Non-pigmented ciliary epithelial cell (primary cell): Measurements from ENCODE around the gene FGFBP1.
"Not testable (repeated sequence)": the region's sequence is repeated elsewhere in the genome, so short reads cannot be mapped to it uniquely, and the experiment has no call there.

Experiments
- DNase-seq: peaks from one replicate; pipeline ENCODE4 v3.0.0-alpha.2; 2010; ENCODE audit warnings: low read depth

FGFBP1 gene

GRCh38 chr4:15945516-15945915 is 7.0 kb upstream of the FGFBP1 start:
- DNase-seq: no peak

GRCh38 chr4:15944895-15945294 is 6.4 kb upstream of the FGFBP1 start:
- DNase-seq: no peak

- no peak for DNase-seq
These were observed 3.7 kb upstream of the FGFBP1 start for GRCh38 chr4:15942283-15942682.

GRCh38 chr4:15938182-15938581 is 358 bp downstream of the FGFBP1 start:
- DNase-seq: no peak

- DNase-seq: no peak
These were observed 2.0 kb downstream of the FGFBP1 start for GRCh38 chr4:15936495-15936894.

GRCh38 chr4:15935504-15936402 is 2.8 kb downstream of the FGFBP1 start:
- DNase-seq: no peak

- DNase-seq: no peak
These were observed 4.3 kb downstream of the FGFBP1 start for GRCh38 chr4:15934259-15934658.

- no peak for DNase-seq
These were observed 6.9 kb downstream of the FGFBP1 start for GRCh38 chr4:15931451-15932210.

- DNase-seq: no peak
These were observed 8.2 kb downstream of the FGFBP1 start for GRCh38 chr4:15930314-15930713.

- no peak for DNase-seq
These were observed 9.0 kb downstream of the FGFBP1 start for GRCh38 chr4:15929540-15929939.

- no peak for DNase-seq
These were observed 9.7 kb downstream of the FGFBP1 start for GRCh38 chr4:15928883-15929282.

GRCh38 chr4:15926486-15926885 is 12.1 kb downstream of the FGFBP1 start:
- no peak for DNase-seq

GRCh38 chr4:15925830-15926229 is 12.7 kb downstream of the FGFBP1 start:
- no peak for DNase-seq

GRCh38 chr4:15921592-15921932 is 17.0 kb downstream of the FGFBP1 start:
- no peak for DNase-seq

- DNase-seq: peak; percentile 96
These were observed 17.6 kb downstream of the FGFBP1 start for GRCh38 chr4:15920723-15921591.

- DNase-seq: no peak
These were observed 19.9 kb downstream of the FGFBP1 start for GRCh38 chr4:15918484-15919129.

GRCh38 chr4:15917297-15917696 is 21.2 kb downstream of the FGFBP1 start:
- DNase-seq: no peak

GRCh38 chr4:15916358-15916757 is 22.2 kb downstream of the FGFBP1 start:
- DNase-seq: not testable (repeated sequence)

- DNase-seq: no peak
These were observed 23.8 kb downstream of the FGFBP1 start for GRCh38 chr4:15914736-15915135.

GRCh38 chr4:15914291-15914690 is 24.2 kb downstream of the FGFBP1 start:
- no peak for DNase-seq

GRCh38 chr4:15913631-15913970 is 24.9 kb downstream of the FGFBP1 start:
- DNase-seq: peak; percentile 96
